A549 (cell line): Measurements from ENCODE around the gene LILRA6.
"Not testable (repeated sequence)": the region's sequence is repeated elsewhere in the genome, so short reads cannot be mapped to it uniquely, and the experiment has no call there.

Experiments used
- CHD2 ChIP-seq: fragments of 150-350 bp; IDR thresholded peaks from 2 replicates; pipeline ENCODE4 v1.6.1; 2014; ENCODE audit warnings: low read length; ENCODE audit not compliant: partially characterized antibody
- CTCF ChIP-seq: fragments of >200 bp; sonication (Bioruptor Twin); formaldehyde crosslinking; IDR thresholded peaks from 3 replicates; pipeline ENCODE4 v1.5.1; 2016
- HDAC2 ChIP-seq: fragments of 200-600 bp; sonication (generic); IDR thresholded peaks from 2 replicates; pipeline ENCODE4 v1.6.1; 2016
- HOXA7 ChIP-seq: fragments of 250-450 bp; sonication (Bioruptor Pico); IDR thresholded peaks from 2 replicates; pipeline ENCODE4 v1.5.0; 2020; ENCODE audit warnings: mild to moderate bottlenecking, moderate library complexity
- JUN ChIP-seq, 2 experiments: fragments of >200 bp; sonication (Bioruptor Twin); formaldehyde crosslinking; IDR thresholded peaks; 2 replicates in 1 of 2; 3 replicates in 1 of 2; pipeline ENCODE4 v1.6.1; 2016 to 2017
- MAX ChIP-seq: IDR thresholded peaks from 2 replicates; pipeline ENCODE4 v1.6.1; 2012
- PHF8 ChIP-seq: fragments of 200-600 bp; sonication (generic); IDR thresholded peaks from 2 replicates; pipeline ENCODE4 v1.6.1; 2016; ENCODE audit warnings: low read depth, mild to moderate bottlenecking, antibody characterized with exemption, moderate library complexity, borderline replicate concordance
- POLR2A ChIP-seq: IDR thresholded peaks from 2 replicates; pipeline ENCODE4 v1.6.1; 2012; ENCODE audit warnings: mild to moderate bottlenecking, low read length
- RAD21 ChIP-seq, 2 experiments: fragments of >200 bp in 1 of 2; sonication (Bioruptor Twin) in 1 of 2; formaldehyde crosslinking in 1 of 2; IDR thresholded peaks in 1 of 2; conservative IDR thresholded peaks in 1 of 2; 2 replicates in 1 of 2; 3 replicates in 1 of 2; pipeline ENCODE4 v1.6.1; 2012 to 2018; ENCODE audit warnings: inconsistent platforms in 1 of 2
- SMC3 ChIP-seq: fragments of >200 bp; sonication (Bioruptor Twin); formaldehyde crosslinking; IDR thresholded peaks from 3 replicates; pipeline ENCODE4 v1.6.1; 2018; ENCODE audit warnings: inconsistent platforms

- not testable (repeated sequence) for TF ChIP-seq MAX; SMC3; POLR2A; CTCF; PHF8; RAD21 (conservative IDR thresholded peaks at IDR 0.05 in 1 of 2, IDR thresholded peaks at IDR 0.05 in 1 of 2); JUN (IDR thresholded peaks at IDR 0.05); HDAC2; HOXA7 (CRISPR knock-in tag); CHD2
Observed at GRCh38 chr19:54285427-54286056, 43.0 kb upstream of the LILRA6 start.
